Activated CD8-positive, alpha-beta T cell treated with anti-CD3 and anti-CD28 coated beads for 36 hours (primary cell): ENCODE data around the gene SPATA46. TPM values are rescaled to one million over a fixed set of nuclear protein-coding genes. Genes with fewer than 3 reads are reported as not detected.

ENCODE experiments used
- ATAC-seq: fragments of 200-7000 bp; cut with Tn5 transposase; one replicate; pipeline ENCODE4 v1.10.0; 2021; ENCODE audit warnings: mild to moderate bottlenecking, moderate library complexity
- CTCF ChIA-PET: fragments of 350-600 bp; sonication (Branson Sonifier 250); formaldehyde crosslinking; loops from one replicate; lab custom pipeline; 2021; ENCODE audit warnings: antibody characterized with exemption; lab: Charles Lee
- POLR2A ChIA-PET: fragments of 350-600 bp; sonication (Branson Sonifier 250); formaldehyde crosslinking; loops from one replicate; lab custom pipeline; 2021; ENCODE audit warnings: antibody characterized with exemption; lab: Charles Lee
- DNase-seq: peaks from one replicate; pipeline ENCODE4 v3.0.0-alpha.2; 2020
- H3K27ac Mint-ChIP-seq: one replicate; pipeline ENCODE4 v1.8.0; 2021; ENCODE audit warnings: mild to moderate bottlenecking, mixed read lengths
- H3K27me3 Mint-ChIP-seq: one replicate; pipeline ENCODE4 v1.8.0; 2021; ENCODE audit warnings: mixed read lengths
- H3K36me3 Mint-ChIP-seq: one replicate; pipeline ENCODE4 v1.8.0; 2021; ENCODE audit warnings: low read depth, mixed read lengths
- H3K4me1 Mint-ChIP-seq: one replicate; pipeline ENCODE4 v1.8.0; 2021; ENCODE audit warnings: low read depth, mixed read lengths
- H3K4me3 Mint-ChIP-seq: one replicate; pipeline ENCODE4 v1.8.0; 2021; ENCODE audit warnings: mild to moderate bottlenecking, moderate library complexity, mixed read lengths
- H3K9me3 Mint-ChIP-seq: one replicate; pipeline ENCODE4 v1.8.0; 2021; ENCODE audit warnings: mixed read lengths
- CTCF ChIP-seq: fragments of 200-600 bp; IDR thresholded peaks from one replicate; pipeline ENCODE4 v1.8.0; 2022; ENCODE audit warnings: antibody characterized with exemption, mild to moderate bottlenecking
- intact Hi-C: fragments of 100-400 bp; cut with micrococcal nuclease; formaldehyde crosslinking; loops from one replicate; pipeline ENCODE4 v1.10.0; 2022
- total RNA-seq, 2 experiments: library from RNA; stranded (reverse); gene quantifications; one replicate each; pipeline ENCODE4 v1.2.3, GENCODE V29; 2021

The SPATA46 gene
- total RNA-seq, 2 experiments from 2014 or later, result not detected

- TF ChIP-seq CTCF, result no peak
- no peak for DNase-seq
- Mint-ChIP-seq H3K27ac (no peak overlapping the region), H3K27me3 (peaks cover 7% of the 10 kb centered on the region), H3K4me1 (no peaks in the 10 kb centered on the region), H3K36me3 (no peaks in the 10 kb centered on the region), H3K9me3 (no peaks in the 10 kb centered on the region), H3K4me3 (no peak overlapping the region)
- CTCF ChIA-PET, result interaction anchor here (1.0 to 6.0 kb wide), 4 partner anchors 8 to 334 kb away, joined by 3 to 27 read pairs (median 6); no protein-coding TSS in a partner anchor
- POLR2A ChIA-PET, result interaction anchor here (0.8 kb wide), 1 partner anchor 14 kb away, joined by 3 read pairs; no protein-coding TSS in a partner anchor
- ATAC-seq, result no peak
- intact Hi-C loops, result loop anchor here (5.0 kb wide), 1 partner anchor 333 kb away; no protein-coding TSS in a partner anchor
These were observed 13.9 kb upstream of the SPATA46 start for GRCh38 chr1:162390396-162391185.

GRCh38 chr1:162389971-162390370, 13.3 kb upstream of the SPATA46 start:
- Mint-ChIP-seq H3K4me1 (no peaks in the 10 kb centered on the region), H3K9me3 (no peaks in the 10 kb centered on the region), H3K36me3 (no peaks in the 10 kb centered on the region), H3K27me3 (peaks cover 7% of the 10 kb centered on the region), H3K4me3 (no peak overlapping the region), H3K27ac (no peak overlapping the region)
- POLR2A ChIA-PET, result interaction anchor here (0.6 kb wide), 1 partner anchor 85 kb away, joined by 3 read pairs; no protein-coding TSS in a partner anchor
- no peak for ATAC-seq
- CTCF ChIA-PET, result interaction anchor here (6.0 kb wide), 1 partner anchor 334 kb away, joined by 27 read pairs; no protein-coding TSS in a partner anchor
- no peak for DNase-seq
- intact Hi-C loops, result loop anchor here (5.0 kb wide), 1 partner anchor 333 kb away; no protein-coding TSS in a partner anchor
- no peak for TF ChIP-seq CTCF

GRCh38 chr1:162389021-162389818, 12.6 kb upstream of the SPATA46 start:
- ATAC-seq (no peak), DNase-seq (no peak)
- CTCF ChIA-PET, result interaction anchor here (6.0 kb wide), 1 partner anchor 333 kb away, joined by 27 read pairs; no protein-coding TSS in a partner anchor
- H3K36me3 Mint-ChIP-seq, result no peaks in the 10 kb centered on the region
- POLR2A ChIA-PET, result interaction anchor here (0.6 kb wide), 1 partner anchor 86 kb away, joined by 3 read pairs; no protein-coding TSS in a partner anchor
- H3K27me3 Mint-ChIP-seq, result peaks cover 7% of the 10 kb centered on the region
- intact Hi-C loops, result no loop called here
- no peak overlapping the region for H3K27ac Mint-ChIP-seq
- H3K4me1 Mint-ChIP-seq, result no peaks in the 10 kb centered on the region
- H3K9me3 Mint-ChIP-seq, result no peaks in the 10 kb centered on the region
- no peak overlapping the region for H3K4me3 Mint-ChIP-seq
- no peak for TF ChIP-seq CTCF

GRCh38 chr1:162388615-162389014, 12.0 kb upstream of the SPATA46 start:
- ChIA-PET CTCF (interaction anchor here (6.0 kb wide), 1 partner anchor 332 kb away, joined by 27 read pairs; no protein-coding TSS in a partner anchor), POLR2A (no interaction called here)
- intact Hi-C loops, result no loop called here
- no peak for DNase-seq
- Mint-ChIP-seq H3K27ac (no peak overlapping the region), H3K4me1 (no peaks in the 10 kb centered on the region), H3K27me3 (peaks cover 7% of the 10 kb centered on the region), H3K4me3 (no peak overlapping the region), H3K9me3 (no peaks in the 10 kb centered on the region), H3K36me3 (no peaks in the 10 kb centered on the region)
- no peak for ATAC-seq
- no peak for TF ChIP-seq CTCF
